ENCODE measurements around the gene PARD3.

The PARD3 gene

DNA sequence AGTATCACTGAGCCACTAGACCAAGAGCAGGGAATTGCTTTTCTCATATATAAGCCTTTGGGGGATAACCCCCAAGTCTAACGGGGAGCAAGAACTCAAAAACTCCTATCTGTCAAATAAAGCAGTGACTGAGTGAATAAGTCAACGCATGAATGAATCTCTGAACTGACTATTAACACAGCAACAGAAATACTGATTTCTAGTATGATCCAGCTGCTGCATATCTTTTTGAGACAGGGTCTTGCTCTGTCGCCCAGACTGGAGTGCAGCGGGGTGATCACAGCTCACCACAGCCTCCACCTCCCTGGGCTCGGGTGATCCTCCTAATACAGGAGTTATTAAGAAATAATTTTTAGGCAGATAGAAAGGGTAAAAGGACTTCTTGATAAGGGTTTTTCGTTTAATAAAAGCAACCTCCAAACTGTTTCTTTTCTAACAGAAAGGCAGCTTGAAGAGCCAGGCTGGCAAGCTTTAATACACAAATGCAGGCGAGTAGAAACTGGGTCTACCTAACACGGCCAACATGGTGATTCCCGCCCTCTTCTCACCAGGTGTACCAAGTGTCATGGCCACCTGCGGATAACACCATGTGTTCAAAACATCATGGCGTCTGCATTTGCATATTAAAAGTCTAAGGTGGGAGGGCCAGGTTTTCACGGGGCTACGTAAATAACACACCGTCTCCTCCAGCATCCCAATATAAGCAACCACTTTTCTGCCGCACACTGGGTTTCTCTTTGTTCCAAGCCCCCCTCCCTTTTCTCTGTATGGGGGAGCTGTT, 631.9 kb downstream of the PARD3 start:
- DNase-seq (ENCODE audit: low spot score): no peak

DNA sequence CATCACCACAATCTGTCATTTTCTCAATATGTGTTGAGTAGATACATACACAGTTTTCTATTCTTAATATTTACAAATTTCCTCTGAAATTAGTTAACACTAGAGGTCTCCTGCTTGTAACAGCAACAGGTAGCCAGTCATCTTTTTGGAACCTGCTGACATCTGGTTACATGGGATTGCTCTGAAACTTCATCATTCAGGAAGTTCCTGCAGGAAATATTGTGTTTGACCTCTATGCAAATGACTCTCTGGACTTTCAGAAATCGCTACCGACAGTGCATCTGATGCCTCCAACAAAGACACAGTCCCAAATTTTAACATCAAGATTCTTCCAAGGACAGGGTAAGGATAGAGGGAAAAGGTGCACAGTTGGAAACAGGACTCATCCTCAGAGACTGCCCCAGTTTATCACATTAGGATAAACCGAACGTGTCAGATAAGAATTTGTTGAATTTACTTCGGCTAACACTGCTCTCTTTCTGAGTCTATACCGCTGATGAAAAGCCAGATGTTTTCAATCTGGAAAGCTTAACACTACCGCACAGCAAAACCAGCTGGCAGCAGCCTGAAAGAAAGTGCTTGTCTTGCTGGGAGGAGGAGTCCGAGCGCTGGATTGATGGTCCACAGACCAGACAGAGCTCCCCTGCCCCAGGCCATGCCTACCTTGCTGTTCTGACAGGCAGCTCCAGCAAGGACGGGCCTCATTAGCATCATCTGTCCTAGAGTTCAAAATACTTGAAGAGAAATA, 633.4 kb downstream of the PARD3 start:
- no peak for DNase-seq (ENCODE audit: low spot score)

GRCh38 chr10:34180749-34181148, 634.3 kb downstream of the PARD3 start:
- DNase-seq (ENCODE audit: low spot score): no peak

GRCh38 chr10:34179280-34179679, 635.8 kb downstream of the PARD3 start:
- no peak for DNase-seq (ENCODE audit: low spot score)

GRCh38 chr10:34178756-34179155, 636.3 kb downstream of the PARD3 start:
- no peak for DNase-seq (ENCODE audit: low spot score)

GRCh38 chr10:34178196-34178595, 636.9 kb downstream of the PARD3 start:
- DNase-seq (ENCODE audit: low spot score): no peak

GRCh38 chr10:34177445-34177844, 637.7 kb downstream of the PARD3 start:
- DNase-seq (ENCODE audit: low spot score): no peak

DNA sequence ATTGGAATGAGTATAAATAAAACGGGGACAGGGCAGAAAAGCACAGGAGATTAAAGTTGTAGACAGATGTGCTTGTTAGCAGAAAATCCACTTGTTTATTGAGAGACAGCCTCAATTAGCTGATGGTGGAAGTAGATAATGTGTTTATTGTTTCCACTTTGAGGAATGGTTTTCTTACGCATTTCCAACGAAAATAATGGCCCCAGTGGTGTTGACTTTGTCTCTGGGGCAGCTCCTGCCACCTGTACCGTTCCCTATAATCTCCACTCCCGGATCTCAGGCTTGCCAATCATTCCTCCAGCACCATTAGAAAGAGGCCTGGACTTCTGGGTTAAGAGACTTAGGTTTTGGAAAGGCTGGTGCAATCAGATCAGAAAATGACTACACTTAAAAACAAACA, 638.7 kb downstream of the PARD3 start:
- DNase-seq (ENCODE audit: low spot score): no peak

- DNase-seq (ENCODE audit: low spot score): no peak
Observed at GRCh38 chr10:34175121-34175520, 640.0 kb downstream of the PARD3 start.

- no peak for DNase-seq (ENCODE audit: low spot score)
Observed at GRCh38 chr10:34172936-34173533, 642.1 kb downstream of the PARD3 start.

GRCh38 chr10:34171957-34172527, 643.1 kb downstream of the PARD3 start:
- DNase-seq (ENCODE audit: low spot score): no peak

GRCh38 chr10:34169677-34170076, 645.4 kb downstream of the PARD3 start:
- no peak for DNase-seq (ENCODE audit: low spot score)

DNA sequence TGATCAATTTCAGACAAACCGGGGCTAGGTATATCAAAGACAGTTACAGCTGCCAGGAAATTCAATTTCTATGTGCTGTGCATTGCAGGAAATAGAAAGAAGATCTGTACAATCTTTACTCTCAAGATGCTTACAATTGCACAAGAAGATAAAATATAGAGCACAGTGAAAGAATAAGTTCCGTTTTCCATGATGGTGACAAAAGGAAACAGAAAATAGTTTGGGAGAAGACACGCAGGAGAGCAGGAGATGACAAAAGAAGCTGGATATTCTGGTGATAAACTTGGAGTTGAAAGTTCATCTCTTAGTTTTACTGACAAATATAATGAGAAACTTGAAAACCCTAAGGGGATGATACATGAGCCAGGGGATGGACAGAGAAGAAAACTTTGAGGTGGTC, 646.0 kb downstream of the PARD3 start:
- no peak for DNase-seq (ENCODE audit: low spot score)

DNA sequence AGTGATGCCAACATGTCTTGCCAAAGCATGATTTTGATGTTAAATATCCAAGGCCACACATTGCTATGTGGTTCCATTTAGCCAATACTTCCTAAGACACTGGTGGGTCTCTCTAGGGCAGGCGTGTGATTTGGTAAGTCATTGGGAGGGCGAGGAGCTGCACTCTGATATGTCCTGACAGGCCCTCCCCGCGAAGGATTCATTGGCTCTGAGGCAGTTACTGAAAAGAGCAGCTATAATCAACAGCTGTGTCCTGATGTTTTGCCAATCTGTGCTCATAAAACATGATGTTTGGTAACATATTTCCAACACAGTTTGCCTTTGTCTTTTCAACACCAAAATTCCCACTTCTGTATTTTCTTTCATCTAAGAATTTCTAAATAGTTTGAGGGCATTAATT, 646.7 kb downstream of the PARD3 start:
- DNase-seq (ENCODE audit: low spot score): no peak

GRCh38 chr10:34166823-34167222, 648.3 kb downstream of the PARD3 start:
- no peak for DNase-seq (ENCODE audit: low spot score)

- no peak for DNase-seq (ENCODE audit: low spot score)
Observed at GRCh38 chr10:34166354-34166753, 648.7 kb downstream of the PARD3 start.

GRCh38 chr10:34164029-34164428, 651.1 kb downstream of the PARD3 start:
- DNase-seq (ENCODE audit: low spot score): no peak

DNA sequence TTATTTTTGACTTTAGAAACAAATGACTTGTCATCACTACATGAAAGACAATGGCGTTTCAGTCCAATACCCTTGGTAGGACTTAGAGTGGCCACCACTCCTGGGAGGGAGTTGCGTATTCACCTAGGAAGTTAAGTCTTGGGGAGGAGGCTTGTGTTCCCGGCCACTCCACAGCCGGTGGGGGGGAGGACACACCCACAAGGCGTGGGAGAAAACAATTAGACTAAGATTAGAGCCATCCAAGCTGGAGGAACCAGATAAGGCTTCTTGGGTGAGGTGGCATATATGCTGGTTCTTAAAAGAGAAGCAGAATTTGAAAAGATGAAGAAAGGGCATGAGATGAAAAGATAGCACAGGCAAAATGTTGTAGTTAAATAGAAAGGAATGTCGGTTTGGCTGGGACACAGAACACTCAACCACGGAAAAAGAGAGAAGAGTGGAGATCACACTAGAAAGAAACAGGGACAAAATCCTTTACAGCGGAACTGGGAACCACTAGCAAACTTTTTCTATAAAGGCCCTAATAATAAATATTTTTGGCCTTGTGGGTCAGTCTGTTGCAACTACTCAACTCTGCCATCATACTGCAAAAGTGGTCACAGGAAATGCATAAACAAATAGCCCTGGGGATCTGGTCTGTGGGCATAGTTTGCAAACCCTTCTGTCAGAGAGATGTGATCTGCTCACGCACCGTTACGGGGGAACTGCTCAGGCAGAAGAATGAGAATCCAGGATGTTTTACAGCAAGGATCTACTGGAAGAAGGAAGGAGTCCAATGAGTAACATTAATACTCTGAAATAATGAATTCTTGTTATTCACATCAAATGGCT, 651.8 kb downstream of the PARD3 start:
- no peak for DNase-seq (ENCODE audit: low spot score)

DNA sequence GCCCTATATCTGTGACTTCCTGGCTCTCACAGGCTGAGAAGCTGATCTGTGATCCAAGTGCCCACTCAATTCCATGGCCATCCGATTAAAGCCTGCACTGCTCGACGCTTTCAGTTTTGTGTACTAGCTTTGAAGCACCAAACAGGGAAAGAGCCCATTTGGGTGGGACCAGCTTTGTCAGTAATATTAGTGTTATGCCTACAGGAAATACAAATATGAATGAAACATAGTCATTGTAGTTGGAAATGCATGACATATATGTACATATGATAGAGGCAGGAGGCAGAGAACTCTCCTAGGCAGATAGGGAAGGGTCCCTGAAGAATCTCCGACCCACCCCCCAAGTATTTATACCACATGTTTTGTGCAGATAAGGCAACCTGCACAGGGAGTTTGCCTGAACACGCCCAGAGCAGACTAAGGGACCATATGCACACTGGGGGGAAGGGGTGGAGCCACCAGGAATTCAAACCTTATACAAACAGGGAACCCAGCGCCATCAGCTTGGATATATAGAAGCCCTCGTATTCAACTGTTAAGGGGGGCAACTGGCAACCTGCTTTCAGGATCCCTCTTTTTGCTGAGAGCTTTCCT, 653.2 kb downstream of the PARD3 start:
- no peak for DNase-seq (ENCODE audit: low spot score)

- DNase-seq (ENCODE audit: low spot score): no peak
Observed at GRCh38 chr10:34160595-34160994, 654.5 kb downstream of the PARD3 start.

- DNase-seq (ENCODE audit: low spot score): peak; percentile 6
Observed at GRCh38 chr10:34157501-34157900, 657.6 kb downstream of the PARD3 start.

Measured in pons (tissue), 1 donor.